CD14-positive monocyte (primary cell): ENCODE results near the gene VPS35L. TPM values are rescaled to one million over a fixed set of nuclear protein-coding genes. Genes with fewer than 3 reads are reported as not detected.

ENCODE experiments used
- DNase-seq, 3 donors: peaks; one replicate each; pipeline ENCODE4 v3.0.0-alpha.2; 2011 to 2022
- H2AFZ ChIP-seq: 2 replicates; pipeline ENCODE4 v1.6.0; 2012; ENCODE audit warnings: mild to moderate bottlenecking, low read depth, low read length, inconsistent platforms; ENCODE audit not compliant: insufficient read depth, poor library complexity, severe bottlenecking
- H3K27ac ChIP-seq, 2 donors: 1 replicate in 1 of 2; 2 replicates in 1 of 2; pipeline ENCODE4 v1.5.1; 2012 to 2013; ENCODE audit warnings: low read length in 2 of 2, control low read depth in 1 of 2, inconsistent platforms in 1 of 2, low read depth in 1 of 2, mild to moderate bottlenecking in 1 of 2
- H3K27me3 ChIP-seq, 2 donors: one replicate each; pipeline versions ENCODE4 v1.6.0 to v1.6.1; 2011 to 2013; ENCODE audit warnings: low read length in 2 of 2; ENCODE audit not compliant: control insufficient read depth in 2 of 2, insufficient read depth in 2 of 2
- H3K36me3 ChIP-seq, 2 donors: replicated peaks in 1 of 2; 1 replicate in 1 of 2; 2 replicates in 1 of 2; pipeline versions ENCODE4 v1.5.1 to v1.6.1; 2012 to 2013; ENCODE audit warnings: low read length in 2 of 2, control low read depth in 1 of 2, inconsistent platforms in 1 of 2, mild to moderate bottlenecking in 1 of 2; ENCODE audit not compliant: insufficient read depth in 2 of 2, control insufficient read depth in 1 of 2
- H3K4me1 ChIP-seq, 2 donors: 1 replicate in 1 of 2; 2 replicates in 1 of 2; pipeline versions ENCODE4 v1.5.1 to v1.6.1; 2012 to 2013; ENCODE audit warnings: low read length in 2 of 2, control low read depth in 1 of 2, inconsistent platforms in 1 of 2, mild to moderate bottlenecking in 1 of 2, moderate library complexity in 1 of 2; ENCODE audit not compliant: insufficient read depth in 2 of 2, control insufficient read depth in 1 of 2
- H3K4me2 ChIP-seq: replicated peaks from 2 replicates; pipeline ENCODE3; 2012; ENCODE audit warnings: low read length, moderate library complexity, mild to moderate bottlenecking; ENCODE audit not compliant: poor library complexity, severe bottlenecking; ENCODE audit errors: extremely low read depth
- H3K4me3 ChIP-seq, 3 experiments: fragments of 200-600 bp in 1 of 3; sonication (generic) in 1 of 3; replicated peaks in 1 of 3; 1 replicate in 2 of 3; 2 replicates in 1 of 3; pipeline ENCODE4 v1.5.1; 2011 to 2013; ENCODE audit warnings: low read length in 3 of 3, mild to moderate bottlenecking in 3 of 3, control low read depth in 2 of 3, low read depth in 2 of 3, inconsistent platforms in 1 of 3, moderate library complexity in 1 of 3
- H3K79me2 ChIP-seq: 2 replicates; pipeline ENCODE4 v1.6.0; 2012; ENCODE audit warnings: mild to moderate bottlenecking, control low read depth, inconsistent platforms, low read length, moderate library complexity; ENCODE audit not compliant: insufficient read depth
- H3K9ac ChIP-seq: 2 replicates; pipeline ENCODE4 v1.6.0; 2017; ENCODE audit warnings: low read length, mild to moderate bottlenecking; ENCODE audit not compliant: insufficient read depth, poor library complexity, severe bottlenecking
- H3K9me3 ChIP-seq, 2 donors: replicated peaks in 1 of 2; 1 replicate in 1 of 2; 2 replicates in 1 of 2; pipeline versions ENCODE4 v1.5.1 to v1.6.1; 2012 to 2013; ENCODE audit warnings: low read length in 2 of 2, control low read depth in 1 of 2; ENCODE audit not compliant: control insufficient read depth in 1 of 2, insufficient read depth in 1 of 2
- H4K20me1 ChIP-seq: 2 replicates; pipeline ENCODE4 v1.6.0; 2012; ENCODE audit warnings: mild to moderate bottlenecking, low read length, control low read depth, moderate library complexity; ENCODE audit not compliant: insufficient read depth
- H3K27ac Mint-ChIP-seq, 7 donors: one replicate each; pipeline ENCODE4 v1.8.0; 2020; ENCODE audit warnings: mild to moderate bottlenecking in 7 of 7, mixed read lengths in 7 of 7, moderate library complexity in 6 of 7, inconsistent platforms in 2 of 7
- H3K27me3 Mint-ChIP-seq, 3 donors: one replicate each; pipeline ENCODE4 v1.8.0; 2021 to 2022; ENCODE audit warnings: low read depth in 3 of 3, mild to moderate bottlenecking in 3 of 3, mixed read lengths in 3 of 3, moderate library complexity in 3 of 3, inconsistent platforms in 1 of 3
- H3K36me3 Mint-ChIP-seq, 2 donors: one replicate each; pipeline ENCODE4 v1.8.0; 2020; ENCODE audit warnings: mixed read lengths in 2 of 2, inconsistent platforms in 1 of 2, mild to moderate bottlenecking in 1 of 2
- H3K4me1 Mint-ChIP-seq: one replicate; pipeline ENCODE4 v1.8.0; 2020; ENCODE audit warnings: mild to moderate bottlenecking, mixed read lengths
- H3K4me3 Mint-ChIP-seq, 2 donors: one replicate each; pipeline ENCODE4 v1.8.0; 2020; ENCODE audit warnings: mild to moderate bottlenecking in 2 of 2, mixed read lengths in 2 of 2, moderate library complexity in 1 of 2
- H3K9me3 Mint-ChIP-seq, 7 donors: one replicate each; pipeline ENCODE4 v1.8.0; 2020 to 2022; ENCODE audit warnings: mixed read lengths in 7 of 7, mild to moderate bottlenecking in 6 of 7, moderate library complexity in 6 of 7, inconsistent platforms in 2 of 7
- WGBS: methylation state at CpG from one replicate; pipeline ENCODE4 v1.1.5; 2013; ENCODE audit warnings: missing lambda C conversion rate; ENCODE audit not compliant: insufficient coverage; 5-methylcytosine and 5-hydroxymethylcytosine counted together
- intact Hi-C, 2 donors: fragments of 100-400 bp; cut with micrococcal nuclease; formaldehyde crosslinking; loops; one replicate each; pipeline versions ENCODE4 v1.15.0 to v1.15.1; 2023
- polyA plus RNA-seq, 3 donors: library from polyadenylated mRNA; depleted of rRNA in 1 of 3; unstranded in 2 of 3; stranded (reverse) in 1 of 3; fragments of 300-500 nt in 2 of 3; fragments of >200 nt in 1 of 3; fragmentation: Illumina TruSeq in 2 of 3; gene quantifications; 1 replicate in 2 of 3; 2 replicates in 1 of 3; pipeline ENCODE4 v1.2.3, GENCODE V29; 2012 to 2021
- TF ChIP-seq, protein P1 (sequence below): fragments of 200-600 bp; IDR thresholded peaks from one replicate; pipeline ENCODE4 v1.8.0; 2022; ENCODE audit warnings: antibody characterized with exemption, mild to moderate bottlenecking

VPS35L gene
- polyA plus RNA-seq, 3 donors = 29.7 to 51.4 (median 48.8) TPM

DNA sequence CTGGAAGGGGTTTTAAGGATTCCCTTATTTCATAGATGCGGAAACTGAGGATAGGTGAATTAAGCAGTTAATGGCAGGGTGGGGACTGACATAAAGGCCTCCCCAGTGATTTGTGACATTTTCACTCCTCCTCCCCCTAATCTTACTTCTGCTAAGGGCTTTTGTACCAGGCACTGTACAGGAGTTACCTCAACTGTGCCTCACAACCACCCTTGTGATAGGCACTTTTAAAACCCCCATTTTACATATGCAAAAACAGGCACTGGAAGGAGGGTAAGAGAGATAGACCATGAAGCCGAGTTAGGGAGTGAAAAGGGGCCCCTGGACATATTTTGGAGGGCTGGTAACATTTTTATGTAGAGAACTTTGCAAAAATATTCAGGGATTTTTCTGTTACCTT is 32.7 kb upstream of the VPS35L start:
- TF ChIP-seq, protein P1, sequence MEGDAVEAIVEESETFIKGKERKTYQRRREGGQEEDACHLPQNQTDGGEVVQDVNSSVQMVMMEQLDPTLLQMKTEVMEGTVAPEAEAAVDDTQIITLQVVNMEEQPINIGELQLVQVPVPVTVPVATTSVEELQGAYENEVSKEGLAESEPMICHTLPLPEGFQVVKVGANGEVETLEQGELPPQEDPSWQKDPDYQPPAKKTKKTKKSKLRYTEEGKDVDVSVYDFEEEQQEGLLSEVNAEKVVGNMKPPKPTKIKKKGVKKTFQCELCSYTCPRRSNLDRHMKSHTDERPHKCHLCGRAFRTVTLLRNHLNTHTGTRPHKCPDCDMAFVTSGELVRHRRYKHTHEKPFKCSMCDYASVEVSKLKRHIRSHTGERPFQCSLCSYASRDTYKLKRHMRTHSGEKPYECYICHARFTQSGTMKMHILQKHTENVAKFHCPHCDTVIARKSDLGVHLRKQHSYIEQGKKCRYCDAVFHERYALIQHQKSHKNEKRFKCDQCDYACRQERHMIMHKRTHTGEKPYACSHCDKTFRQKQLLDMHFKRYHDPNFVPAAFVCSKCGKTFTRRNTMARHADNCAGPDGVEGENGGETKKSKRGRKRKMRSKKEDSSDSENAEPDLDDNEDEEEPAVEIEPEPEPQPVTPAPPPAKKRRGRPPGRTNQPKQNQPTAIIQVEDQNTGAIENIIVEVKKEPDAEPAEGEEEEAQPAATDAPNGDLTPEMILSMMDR = no peak
- Histone ChIP-seq H3K9me3 (no peaks in the 10 kb centered on the region), H3K27ac (no peak overlapping the region), H3K4me1 (peaks cover 34 to 63% of the 10 kb centered on the region in 2 donors), H3K4me2 (no peak overlapping the region), H3K4me3 (no peak overlapping the region), H3K79me2 (peaks cover 82% of the 10 kb centered on the region), H4K20me1 (peaks cover 8% of the 10 kb centered on the region), H2AFZ (no peak overlapping the region), H3K27me3 (no peaks in the 10 kb centered on the region), H3K9ac (no peak overlapping the region), H3K36me3 (peaks cover 2 to 3% of the 10 kb centered on the region in 2 donors)
- intact Hi-C loops = loop anchor here (1.0 to 5.0 kb wide), 4 partner anchors 33 to 720 kb away; partner anchors contain the start of genes VPS35L (in 2 of the 2), ARL6IP1 (in 1 of the 2) and COQ7 (in 1 of the 2)
- WGBS = no CpG with 5 or more reads among the region's 2 CpGs
- peaks cover 0 to 2% (median 0%) of the 10 kb centered on the region in 3 donors for H3K27me3 Mint-ChIP-seq
- peaks cover 45% of the 10 kb centered on the region for H3K4me1 Mint-ChIP-seq
- peaks cover 6 to 10% of the 10 kb centered on the region in 2 donors for H3K36me3 Mint-ChIP-seq
- DNase-seq = no peak
- H3K27ac Mint-ChIP-seq = peak overlapping the region in 4 of 7 donors; percentile 11 to 93 (median 58)
- H3K9me3 Mint-ChIP-seq = peaks cover 0 to 2% (median 0%) of the 10 kb centered on the region in 7 donors
- no peak overlapping the region for H3K4me3 Mint-ChIP-seq

DNA sequence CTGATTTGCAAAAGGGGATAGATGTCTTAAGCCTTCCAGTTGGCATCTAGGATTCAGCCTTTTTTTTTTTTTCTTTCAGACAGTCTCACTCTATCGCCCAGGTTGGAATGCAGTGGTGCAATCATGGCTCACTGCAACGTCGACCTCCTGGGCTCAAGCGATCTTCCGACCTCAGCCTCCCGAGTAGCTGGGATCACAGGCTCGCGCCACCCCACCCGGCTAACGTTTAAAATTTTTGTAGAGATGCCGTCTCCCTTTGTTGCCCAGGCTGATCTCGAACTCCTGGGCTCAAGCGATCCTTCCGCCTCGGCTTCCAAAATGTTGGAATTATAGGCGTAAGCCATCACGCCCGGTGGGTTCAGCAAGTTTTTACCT is 32.3 kb upstream of the VPS35L start:
- H3K27ac ChIP-seq = no peak overlapping the region
- Mint-ChIP-seq H3K9me3 (peaks cover 0 to 2% (median 0%) of the 10 kb centered on the region in 7 donors), H3K27me3 (peaks cover 0 to 2% (median 0%) of the 10 kb centered on the region in 3 donors), H3K27ac (peak overlapping the region in 4 of 7 donors; percentile 48 to 92 (median 76)), H3K36me3 (peaks cover 7 to 10% of the 10 kb centered on the region in 2 donors), H3K4me1 (peaks cover 45% of the 10 kb centered on the region), H3K4me3 (no peak overlapping the region)
- TF ChIP-seq, protein P1 = no peak
- no peak for DNase-seq
- H3K27me3 ChIP-seq = no peaks in the 10 kb centered on the region
- peaks cover 34 to 63% of the 10 kb centered on the region in 2 donors for H3K4me1 ChIP-seq
- intact Hi-C loops = loop anchor here (1.0 to 5.0 kb wide), 4 partner anchors 32 to 721 kb away; partner anchors contain the start of genes VPS35L (in 2 of the 2), ARL6IP1 (in 1 of the 2) and COQ7 (in 1 of the 2)
- no peak overlapping the region for H3K9ac ChIP-seq
- H4K20me1 ChIP-seq = peaks cover 8% of the 10 kb centered on the region
- H3K4me3 ChIP-seq = no peak overlapping the region
- no peak overlapping the region for H3K4me2 ChIP-seq
- H2AFZ ChIP-seq = no peak overlapping the region
- WGBS = 76% methylated on average over 13 of the region's 18 CpGs
- peaks cover 80% of the 10 kb centered on the region for H3K79me2 ChIP-seq
- peaks cover 6 to 7% of the 10 kb centered on the region in 2 donors for H3K36me3 ChIP-seq
- no peaks in the 10 kb centered on the region for H3K9me3 ChIP-seq
